ENCODE data around the gene TPP1.

DNA sequence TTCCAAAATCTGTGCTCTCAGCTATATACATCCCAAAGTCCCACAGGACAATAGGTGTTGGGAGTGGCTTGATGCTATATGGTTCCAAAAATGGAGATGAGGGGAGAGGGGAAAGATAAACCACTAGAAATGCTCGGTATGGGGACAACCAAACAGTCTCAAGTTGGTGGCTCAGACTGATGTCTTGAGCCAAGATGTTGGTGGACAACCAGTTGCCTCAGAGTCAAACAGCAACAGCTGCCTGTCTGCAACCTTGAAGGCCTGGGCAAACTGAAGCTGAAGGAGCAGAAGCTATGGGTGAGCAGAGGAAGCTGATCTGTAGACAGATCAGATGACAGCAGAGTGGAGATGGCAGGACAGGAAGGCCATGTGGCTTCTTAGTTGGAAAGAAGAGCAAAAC is 19.8 kb downstream of the TPP1 start:
- TF ChIP-seq, protein P1, sequence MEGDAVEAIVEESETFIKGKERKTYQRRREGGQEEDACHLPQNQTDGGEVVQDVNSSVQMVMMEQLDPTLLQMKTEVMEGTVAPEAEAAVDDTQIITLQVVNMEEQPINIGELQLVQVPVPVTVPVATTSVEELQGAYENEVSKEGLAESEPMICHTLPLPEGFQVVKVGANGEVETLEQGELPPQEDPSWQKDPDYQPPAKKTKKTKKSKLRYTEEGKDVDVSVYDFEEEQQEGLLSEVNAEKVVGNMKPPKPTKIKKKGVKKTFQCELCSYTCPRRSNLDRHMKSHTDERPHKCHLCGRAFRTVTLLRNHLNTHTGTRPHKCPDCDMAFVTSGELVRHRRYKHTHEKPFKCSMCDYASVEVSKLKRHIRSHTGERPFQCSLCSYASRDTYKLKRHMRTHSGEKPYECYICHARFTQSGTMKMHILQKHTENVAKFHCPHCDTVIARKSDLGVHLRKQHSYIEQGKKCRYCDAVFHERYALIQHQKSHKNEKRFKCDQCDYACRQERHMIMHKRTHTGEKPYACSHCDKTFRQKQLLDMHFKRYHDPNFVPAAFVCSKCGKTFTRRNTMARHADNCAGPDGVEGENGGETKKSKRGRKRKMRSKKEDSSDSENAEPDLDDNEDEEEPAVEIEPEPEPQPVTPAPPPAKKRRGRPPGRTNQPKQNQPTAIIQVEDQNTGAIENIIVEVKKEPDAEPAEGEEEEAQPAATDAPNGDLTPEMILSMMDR (IDR thresholded peaks at IDR 0.05; ENCODE audit: low read depth, low read length, missing input control) = no peak
- TF ChIP-seq FOXA1 (IDR thresholded peaks at IDR 0.05) (no peak), RAD21 (IDR thresholded peaks at IDR 0.05) (no peak), EGR1 (IDR thresholded peaks at IDR 0.05; ENCODE audit: low read depth in 2 of 2) (no peak), JUND (IDR thresholded peaks at IDR 0.05) (no peak), YY1 (IDR thresholded peaks at IDR 0.05) (no peak)
- TF ChIP-seq, protein P2, sequence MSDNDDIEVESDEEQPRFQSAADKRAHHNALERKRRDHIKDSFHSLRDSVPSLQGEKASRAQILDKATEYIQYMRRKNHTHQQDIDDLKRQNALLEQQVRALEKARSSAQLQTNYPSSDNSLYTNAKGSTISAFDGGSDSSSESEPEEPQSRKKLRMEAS (IDR thresholded peaks at IDR 0.05) = no peak
- TF ChIP-seq, protein P3, sequence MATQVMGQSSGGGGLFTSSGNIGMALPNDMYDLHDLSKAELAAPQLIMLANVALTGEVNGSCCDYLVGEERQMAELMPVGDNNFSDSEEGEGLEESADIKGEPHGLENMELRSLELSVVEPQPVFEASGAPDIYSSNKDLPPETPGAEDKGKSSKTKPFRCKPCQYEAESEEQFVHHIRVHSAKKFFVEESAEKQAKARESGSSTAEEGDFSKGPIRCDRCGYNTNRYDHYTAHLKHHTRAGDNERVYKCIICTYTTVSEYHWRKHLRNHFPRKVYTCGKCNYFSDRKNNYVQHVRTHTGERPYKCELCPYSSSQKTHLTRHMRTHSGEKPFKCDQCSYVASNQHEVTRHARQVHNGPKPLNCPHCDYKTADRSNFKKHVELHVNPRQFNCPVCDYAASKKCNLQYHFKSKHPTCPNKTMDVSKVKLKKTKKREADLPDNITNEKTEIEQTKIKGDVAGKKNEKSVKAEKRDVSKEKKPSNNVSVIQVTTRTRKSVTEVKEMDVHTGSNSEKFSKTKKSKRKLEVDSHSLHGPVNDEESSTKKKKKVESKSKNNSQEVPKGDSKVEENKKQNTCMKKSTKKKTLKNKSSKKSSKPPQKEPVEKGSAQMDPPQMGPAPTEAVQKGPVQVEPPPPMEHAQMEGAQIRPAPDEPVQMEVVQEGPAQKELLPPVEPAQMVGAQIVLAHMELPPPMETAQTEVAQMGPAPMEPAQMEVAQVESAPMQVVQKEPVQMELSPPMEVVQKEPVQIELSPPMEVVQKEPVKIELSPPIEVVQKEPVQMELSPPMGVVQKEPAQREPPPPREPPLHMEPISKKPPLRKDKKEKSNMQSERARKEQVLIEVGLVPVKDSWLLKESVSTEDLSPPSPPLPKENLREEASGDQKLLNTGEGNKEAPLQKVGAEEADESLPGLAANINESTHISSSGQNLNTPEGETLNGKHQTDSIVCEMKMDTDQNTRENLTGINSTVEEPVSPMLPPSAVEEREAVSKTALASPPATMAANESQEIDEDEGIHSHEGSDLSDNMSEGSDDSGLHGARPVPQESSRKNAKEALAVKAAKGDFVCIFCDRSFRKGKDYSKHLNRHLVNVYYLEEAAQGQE (IDR thresholded peaks at IDR 0.05) = no peak

All from liver (tissue), 3 donors.